GM12878 (cell line): ENCODE results near the gene MYOCD. TPM values are rescaled to one million over a fixed set of nuclear protein-coding genes. Genes with fewer than 3 reads are reported as not detected.

Experiments
- ATAC-seq: fragments of 200-7000 bp; cut with Tn5 transposase; 3 replicates; pipeline ENCODE4 v1.9.1; 2020; ENCODE audit warnings: mild to moderate bottlenecking, moderate library complexity
- BruUV-seq: library from RNA; stranded (reverse); fragments of 400-500 nt; replicated peaks from 2 replicates; lab custom pipeline; 2021; lab: Mats Ljungman, UMichigan
- CTCF ChIA-PET: fragments of 300-600 bp; sonication (Branson Sonifier 250); formaldehyde crosslinking; extraction: SDS; loops from one replicate; lab custom pipeline; 2021; ENCODE audit warnings: inconsistent platforms; lab: Yijun Ruan, JAX
- POLR2A ChIA-PET: fragments of 350-600 bp; formaldehyde crosslinking; extraction: SDS; loops from one replicate; lab custom pipeline; 2021; ENCODE audit warnings: inconsistent platforms; lab: Charles Lee
- RAD21 ChIA-PET: fragments of 300-600 bp; sonication (Branson Sonifier 250); formaldehyde crosslinking; loops from one replicate; lab custom pipeline; 2023; ENCODE audit warnings: antibody characterized with exemption; ENCODE audit not compliant: unreplicated experiment; lab: Charles Lee
- SMC1A ChIA-PET: fragments of 300-600 bp; sonication (Branson Sonifier 250); formaldehyde crosslinking; loops from one replicate; lab custom pipeline; 2023; ENCODE audit not compliant: unreplicated experiment, uncharacterized antibody; lab: Charles Lee
- DNase-seq: peaks from one replicate; pipeline ENCODE4 v3.0.0-alpha.2; 2011; ENCODE audit warnings: low read depth, low spot score
- FAIRE-seq: peaks from 3 replicates; lab custom pipeline; 2011; peaks lifted over from hg19 to GRCh38; lab: Jason Lieb, UNC
- H2AFZ ChIP-seq: 2 replicates; pipeline ENCODE4 v1.6.0; 2011; ENCODE audit warnings: low read depth, low read length, control low read depth; ENCODE audit not compliant: control insufficient read depth
- H3K27ac ChIP-seq: 2 replicates; pipeline ENCODE4 v1.5.1; 2011; ENCODE audit warnings: control low read depth; ENCODE audit not compliant: control insufficient read depth, insufficient read depth
- H3K27me3 ChIP-seq, 2 experiments: replicated peaks in 1 of 2; 2 replicates each; pipeline versions ENCODE4 v1.6.0 to v1.6.1; 2011; ENCODE audit warnings: low read length in 1 of 2; ENCODE audit not compliant: control insufficient read depth in 2 of 2, insufficient read depth in 2 of 2
- H3K36me3 ChIP-seq, 2 experiments: 2 replicates each; pipeline ENCODE4 v1.5.1; 2011; ENCODE audit warnings: low read length in 1 of 2; ENCODE audit not compliant: control insufficient read depth in 2 of 2, insufficient read depth in 2 of 2
- H3K4me1 ChIP-seq: 2 replicates; pipeline ENCODE4 v1.6.1; 2011; ENCODE audit warnings: mild to moderate bottlenecking, low read length, moderate library complexity, mixed read lengths; ENCODE audit not compliant: control insufficient read depth, insufficient read depth
- H3K4me2 ChIP-seq: 2 replicates; pipeline ENCODE4 v1.6.0; 2011; ENCODE audit warnings: control low read depth; ENCODE audit not compliant: control insufficient read depth, insufficient read depth
- H3K4me3 ChIP-seq: fragments of 200-600 bp; sonication (generic); 2 replicates; pipeline ENCODE4 v1.5.1; 2016
- H3K79me2 ChIP-seq: 2 replicates; pipeline ENCODE4 v1.6.0; 2011; ENCODE audit warnings: low read length; ENCODE audit not compliant: control insufficient read depth, insufficient read depth
- H3K9ac ChIP-seq: 2 replicates; pipeline ENCODE4 v1.8.0; 2011; ENCODE audit warnings: low read length, control low read depth, mixed read lengths; ENCODE audit not compliant: control insufficient read depth, insufficient read depth
- H3K9me3 ChIP-seq: replicated peaks from 3 replicates; pipeline ENCODE4 v1.5.1; 2011; ENCODE audit warnings: mild to moderate bottlenecking, low read length; ENCODE audit not compliant: control insufficient read depth, insufficient read depth
- H4K20me1 ChIP-seq: 2 replicates; pipeline ENCODE4 v1.6.0; 2011; ENCODE audit not compliant: control insufficient read depth, insufficient read depth
- ATF2 ChIP-seq: IDR thresholded peaks from 2 replicates; pipeline ENCODE4 v1.6.1; 2012; ENCODE audit warnings: low read length, inconsistent platforms
- CHD4 ChIP-seq: fragments of 200-600 bp; sonication (generic); IDR thresholded peaks from 2 replicates; pipeline ENCODE4 v1.6.1; 2016; ENCODE audit warnings: mild to moderate bottlenecking
- E2F4 ChIP-seq: IDR thresholded peaks from 2 replicates; pipeline ENCODE4 v1.6.1; 2012; ENCODE audit warnings: low read depth, low read length, improper control_type of control experiment
- RELB ChIP-seq: fragments of 450-650 bp; IDR thresholded peaks from 2 replicates; pipeline ENCODE4 v1.6.1; 2017; ENCODE audit warnings: low read depth, mild to moderate bottlenecking, moderate library complexity
- SRF ChIP-seq, 2 experiments: IDR thresholded peaks; 2 replicates each; pipeline ENCODE4 v1.6.1; 2011; ENCODE audit warnings: low read depth in 2 of 2, low read length in 2 of 2, mild to moderate bottlenecking in 1 of 2, moderate library complexity in 1 of 2
- SUZ12 ChIP-seq: fragments of 200-600 bp; sonication (generic); IDR thresholded peaks from one replicate; pipeline ENCODE4 v1.6.1; 2018; ENCODE audit warnings: antibody characterized with exemption, mild to moderate bottlenecking; ENCODE audit not compliant: unreplicated experiment
- ZBTB11 ChIP-seq: fragments of 450-650 bp; formaldehyde crosslinking; IDR thresholded peaks from 2 replicates; pipeline ENCODE4 v1.5.0; 2022; ENCODE audit warnings: mild to moderate bottlenecking, missing genetic modification characterization
- ZBTB40 ChIP-seq: fragments of 450-650 bp; IDR thresholded peaks from 2 replicates; pipeline ENCODE4 v1.6.1; 2016; ENCODE audit warnings: mild to moderate bottlenecking, moderate library complexity, borderline replicate concordance
- ZNF622 ChIP-seq: fragments of 450-650 bp; IDR thresholded peaks from 2 replicates; pipeline ENCODE4 v1.6.1; 2017; ENCODE audit warnings: mild to moderate bottlenecking, inconsistent platforms
- ZSCAN29 ChIP-seq: fragments of 450-650 bp; IDR thresholded peaks from 2 replicates; pipeline ENCODE4 v1.6.1; 2017; ENCODE audit warnings: mild to moderate bottlenecking, moderate library complexity
- WGBS: methylation state at CpG from one replicate; pipeline ENCODE4 v1.1.6; 2016; ENCODE audit warnings: low lambda C conversion rate; ENCODE audit not compliant: insufficient replicate concordance, insufficient coverage; ENCODE audit errors: missing lambda C conversion rate; 5-methylcytosine and 5-hydroxymethylcytosine counted together
- in situ Hi-C: fragments of 300-500 bp; cut with MboI; formaldehyde crosslinking; loops from 9 replicates; pipeline ENCODE4 v1.14.3; 2018; ENCODE audit warnings: mixed read lengths
- intact Hi-C: fragments of 100-400 bp; cut with micrococcal nuclease; formaldehyde crosslinking; loops from one replicate; pipeline ENCODE4 v1.14.2; 2022; ENCODE audit not compliant: unreplicated experiment
- polyA plus RNA-seq, 11 experiments: library from polyadenylated mRNA; depleted of rRNA in 4 of 11; unstranded in 6 of 11; stranded (reverse) in 5 of 11; fragments of >200 nt; fragmentation: Nextera tagmentation in 4 of 11; fragmentation: Illumina TruSeq in 1 of 11; extraction: Ambion mirVana in 4 of 11; extraction: Trizol in 1 of 11; gene quantifications; 1 replicate in 1 of 11; 2 replicates in 10 of 11; pipeline versions ENCODE4 v1.2.1 to v1.2.3, GENCODE V29; 2011 to 2016; ENCODE audit warnings: inconsistent platforms in 2 of 11, missing spikeins in 2 of 11, low read depth in 1 of 11
- total RNA-seq, 4 experiments: library from RNA; depleted of rRNA in 3 of 4; stranded (reverse); fragments of >200 nt in 3 of 4; fragmentation: Illumina TruSeq in 1 of 4; extraction: Trizol in 1 of 4; gene quantifications; 2 replicates each; pipeline versions ENCODE4 v1.2.1 to v1.2.3, GENCODE V29; 2013 to 2021
- TF ChIP-seq, protein P1 (sequence below): fragments of 450-650 bp; IDR thresholded peaks from 2 replicates; pipeline ENCODE4 v1.6.1; 2016; ENCODE audit warnings: mild to moderate bottlenecking

The MYOCD gene
- total and polyA plus RNA-seq, 10 of the 15 experiments (the other 5 are each of a cell fraction or from before 2014, with no cell fraction given) = not detected

DNA sequence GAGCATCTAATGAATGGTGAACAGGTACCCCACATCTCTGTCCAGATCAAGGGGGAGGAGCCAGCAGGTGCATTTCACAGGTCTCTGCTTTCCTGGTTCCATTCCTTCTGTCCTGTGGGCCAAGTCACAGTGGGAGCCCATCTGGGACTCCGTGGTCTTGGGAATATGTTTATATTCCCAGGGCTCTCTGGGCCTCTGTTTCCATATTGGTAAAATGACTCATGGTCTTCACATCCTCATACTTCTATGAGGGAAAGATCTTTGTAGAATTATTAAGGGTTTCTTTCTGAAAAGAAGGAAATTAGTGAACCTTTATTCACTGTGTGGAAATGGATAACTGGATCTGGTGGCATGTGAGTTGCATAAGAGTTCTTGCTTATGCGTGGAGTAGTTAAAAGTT is 6.2 kb downstream of the MYOCD start:
- H3K27ac ChIP-seq = no peak overlapping the region
- in situ Hi-C loops (no loop called here), intact Hi-C loops (loop anchor here (10.0 kb wide), 1 partner anchor 333 kb away; no protein-coding TSS in a partner anchor)
- no peak overlapping the region for H3K9ac ChIP-seq
- no peak overlapping the region for H2AFZ ChIP-seq
- no peaks in the 10 kb centered on the region for H3K9me3 ChIP-seq
- DNase-seq (no peak), ATAC-seq (no peak), FAIRE-seq (no peak)
- WGBS = 43% methylated on average over 2 of the region's 2 CpGs
- H4K20me1 ChIP-seq = no peaks in the 10 kb centered on the region
- no peak overlapping the region for H3K4me3 ChIP-seq
- TF ChIP-seq ATF2 = no peak
- no peak for TF ChIP-seq CHD4
- TF ChIP-seq E2F4 = no peak
- no peak for TF ChIP-seq SUZ12
- TF ChIP-seq, protein P1, sequence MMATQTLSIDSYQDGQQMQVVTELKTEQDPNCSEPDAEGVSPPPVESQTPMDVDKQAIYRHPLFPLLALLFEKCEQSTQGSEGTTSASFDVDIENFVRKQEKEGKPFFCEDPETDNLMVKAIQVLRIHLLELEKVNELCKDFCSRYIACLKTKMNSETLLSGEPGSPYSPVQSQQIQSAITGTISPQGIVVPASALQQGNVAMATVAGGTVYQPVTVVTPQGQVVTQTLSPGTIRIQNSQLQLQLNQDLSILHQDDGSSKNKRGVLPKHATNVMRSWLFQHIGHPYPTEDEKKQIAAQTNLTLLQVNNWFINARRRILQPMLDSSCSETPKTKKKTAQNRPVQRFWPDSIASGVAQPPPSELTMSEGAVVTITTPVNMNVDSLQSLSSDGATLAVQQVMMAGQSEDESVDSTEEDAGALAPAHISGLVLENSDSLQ = no peak
- no peak for TF ChIP-seq RELB
- TF ChIP-seq ZSCAN29 = no peak
- TF ChIP-seq ZBTB11 (CRISPR knock-in tag) = no peak
- no peak for TF ChIP-seq ZBTB40
- no peak for TF ChIP-seq SRF (IDR thresholded peaks at IDR 0.05; ENCODE audit: low read depth in 2 of 2, low read length in 2 of 2)
- no peak for TF ChIP-seq ZNF622
- no peaks in the 10 kb centered on the region for H3K27me3 ChIP-seq
- no peaks in the 10 kb centered on the region for H3K4me1 ChIP-seq
- H3K36me3 ChIP-seq = no peaks in the 10 kb centered on the region
- POLR2A ChIA-PET = no interaction called here
- SMC1A ChIA-PET = no interaction called here
- BruUV-seq = no TSS peak
- H3K4me2 ChIP-seq = no peak overlapping the region
- RAD21 ChIA-PET = no interaction called here
- H3K79me2 ChIP-seq = no peaks in the 10 kb centered on the region
- CTCF ChIA-PET = no interaction called here
